Kidney epithelial cell (primary cell): ENCODE results near the gene C16orf54. TPM values are rescaled to one million over a fixed set of nuclear protein-coding genes. Genes with fewer than 3 reads are reported as not detected.
"Not testable (repeated sequence)": the region's sequence is repeated elsewhere in the genome, so short reads cannot be mapped to it uniquely, and the experiment has no call there.

ENCODE experiments used
- DNase-seq: peaks from one replicate; pipeline ENCODE4 v3.0.0-alpha.2; 2010; ENCODE audit warnings: low read depth
- H3K27me3 ChIP-seq: 2 replicates; pipeline ENCODE4 v1.6.0; 2011; ENCODE audit warnings: low read length; ENCODE audit not compliant: control insufficient read depth, insufficient read depth
- H3K36me3 ChIP-seq: 2 replicates; pipeline ENCODE4 v1.5.1; 2011; ENCODE audit warnings: low read length; ENCODE audit not compliant: control insufficient read depth, insufficient read depth
- H3K4me3 ChIP-seq: 2 replicates; pipeline ENCODE4 v1.5.1; 2011; ENCODE audit warnings: low read depth, mild to moderate bottlenecking, control low read depth, low read length
- total RNA-seq: library from RNA; depleted of rRNA; stranded (reverse); fragments of >200 nt; gene quantifications from 2 replicates; pipeline ENCODE4 v1.2.3, GENCODE V29; 2015
- TF ChIP-seq, protein P1 (sequence below): IDR thresholded peaks from 2 replicates; pipeline ENCODE4 v1.5.1; 2011; ENCODE audit warnings: mild to moderate bottlenecking, moderate library complexity, low read length, control low read depth, inconsistent platforms; ENCODE audit not compliant: insufficient read depth, poor library complexity, severe bottlenecking

Gene C16orf54
- total RNA-seq, 1 donor from 2014 or later: not detected

DNA sequence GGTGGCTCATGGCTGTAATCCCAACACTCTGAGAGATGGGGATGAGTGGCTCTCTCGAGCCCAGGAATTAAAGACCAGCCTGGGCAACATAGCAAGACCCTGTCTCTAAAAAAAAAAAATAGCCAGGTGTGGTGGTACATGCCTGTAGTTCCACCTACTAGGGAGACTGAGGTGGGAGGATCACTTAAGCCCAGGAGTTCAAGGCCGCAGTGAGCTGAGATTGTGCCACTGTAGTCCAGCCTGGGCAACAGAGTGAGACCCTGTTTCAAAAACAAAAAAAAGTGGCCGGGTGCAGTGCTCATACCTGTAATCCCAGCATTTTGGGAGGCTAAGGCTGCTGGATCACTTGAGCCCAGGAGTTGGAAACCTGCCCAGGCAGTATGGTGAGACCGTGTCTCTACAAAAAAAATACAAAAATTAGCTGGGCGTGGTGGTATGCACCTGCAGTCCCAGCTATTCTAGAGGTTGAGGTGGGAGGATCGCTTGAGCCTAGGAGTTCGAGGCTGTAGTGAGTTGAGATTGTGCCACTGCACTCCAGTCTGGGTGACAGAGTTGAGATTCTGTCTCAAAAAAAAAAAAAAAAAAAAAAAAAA lies 3.0 kb downstream of the C16orf54 start:
- TF ChIP-seq, protein P1, sequence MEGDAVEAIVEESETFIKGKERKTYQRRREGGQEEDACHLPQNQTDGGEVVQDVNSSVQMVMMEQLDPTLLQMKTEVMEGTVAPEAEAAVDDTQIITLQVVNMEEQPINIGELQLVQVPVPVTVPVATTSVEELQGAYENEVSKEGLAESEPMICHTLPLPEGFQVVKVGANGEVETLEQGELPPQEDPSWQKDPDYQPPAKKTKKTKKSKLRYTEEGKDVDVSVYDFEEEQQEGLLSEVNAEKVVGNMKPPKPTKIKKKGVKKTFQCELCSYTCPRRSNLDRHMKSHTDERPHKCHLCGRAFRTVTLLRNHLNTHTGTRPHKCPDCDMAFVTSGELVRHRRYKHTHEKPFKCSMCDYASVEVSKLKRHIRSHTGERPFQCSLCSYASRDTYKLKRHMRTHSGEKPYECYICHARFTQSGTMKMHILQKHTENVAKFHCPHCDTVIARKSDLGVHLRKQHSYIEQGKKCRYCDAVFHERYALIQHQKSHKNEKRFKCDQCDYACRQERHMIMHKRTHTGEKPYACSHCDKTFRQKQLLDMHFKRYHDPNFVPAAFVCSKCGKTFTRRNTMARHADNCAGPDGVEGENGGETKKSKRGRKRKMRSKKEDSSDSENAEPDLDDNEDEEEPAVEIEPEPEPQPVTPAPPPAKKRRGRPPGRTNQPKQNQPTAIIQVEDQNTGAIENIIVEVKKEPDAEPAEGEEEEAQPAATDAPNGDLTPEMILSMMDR: no peak
- Histone ChIP-seq H3K36me3 (no peaks in the 10 kb centered on the region), H3K4me3 (no peak overlapping the region), H3K27me3 (no peaks in the 10 kb centered on the region)
- no peak for DNase-seq

DNA sequence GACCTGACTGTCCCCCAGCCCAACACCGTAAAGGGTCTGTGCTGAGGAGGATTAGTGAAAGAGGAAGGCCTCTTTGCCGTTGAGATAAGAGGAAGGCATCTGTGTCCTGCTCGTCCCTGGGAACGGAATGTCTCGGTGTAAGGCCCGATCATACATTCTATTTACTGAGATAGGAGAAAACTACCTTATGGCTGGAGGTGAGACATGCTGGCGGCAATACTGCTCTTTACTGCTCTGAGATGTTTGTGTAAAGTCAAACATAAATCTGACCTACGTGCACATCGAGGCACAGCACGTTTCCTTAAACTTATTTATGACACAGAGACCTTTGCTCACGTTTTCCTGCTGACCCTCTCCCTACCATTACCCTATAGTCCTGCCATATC lies 5.2 kb downstream of the C16orf54 start:
- DNase-seq, H3K36me3 ChIP-seq, H3K27me3 ChIP-seq, H3K4me3 ChIP-seq: not testable (repeated sequence)

DNA sequence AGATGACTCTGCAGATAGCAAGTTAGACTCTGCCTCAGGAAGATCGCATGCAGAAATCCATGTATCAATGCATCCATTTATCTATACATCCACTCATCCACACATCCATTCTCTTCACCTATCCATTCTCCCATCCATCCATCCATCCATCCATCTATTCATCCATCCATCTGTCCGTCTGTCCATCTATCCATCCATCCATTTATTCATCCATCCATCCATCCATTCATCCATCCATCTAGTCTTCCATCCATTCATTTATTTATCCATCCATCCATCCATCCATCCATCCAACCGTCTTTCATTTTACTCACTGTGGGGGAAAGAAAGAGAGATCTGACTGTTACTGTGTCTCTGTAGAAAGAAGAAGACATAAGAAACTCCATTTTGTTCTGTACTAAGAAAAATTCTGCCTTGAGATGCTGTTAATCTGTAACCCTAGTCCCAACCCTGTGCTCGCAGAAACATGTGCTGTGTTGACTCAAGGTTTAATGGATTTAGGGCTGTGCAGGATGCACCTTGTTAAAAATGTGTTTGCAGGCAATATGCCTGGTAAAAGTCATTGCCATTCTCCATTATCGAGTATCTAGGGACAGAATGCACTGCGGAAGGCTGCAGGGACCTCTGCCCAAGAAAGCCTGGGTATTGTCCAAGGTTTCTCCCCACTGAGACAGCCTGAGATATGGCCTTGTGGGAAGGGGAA lies 5.7 kb downstream of the C16orf54 start:
- H3K36me3 ChIP-seq, H3K27me3 ChIP-seq, H3K4me3 ChIP-seq, DNase-seq: not testable (repeated sequence)

DNA sequence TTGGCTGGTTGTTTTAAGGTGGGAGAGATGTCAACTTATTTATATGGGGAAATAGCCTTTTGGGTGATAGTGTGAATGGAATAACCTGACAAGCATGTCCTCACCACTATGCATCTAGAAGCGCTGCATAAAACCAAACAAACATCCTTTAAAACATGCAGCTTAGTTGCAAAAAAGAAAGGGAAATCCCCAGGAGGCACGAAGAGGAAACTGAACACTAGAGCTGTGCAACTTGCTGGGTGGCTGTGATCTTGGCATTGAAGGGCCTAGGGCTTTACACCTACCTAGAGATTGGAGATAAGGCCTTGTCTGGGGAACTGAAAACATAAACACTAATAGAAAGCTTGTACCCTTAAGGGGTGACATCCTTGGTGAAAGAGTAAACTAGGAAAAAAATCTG lies 7.3 kb downstream of the C16orf54 start:
- DNase-seq: no peak
- Histone ChIP-seq H3K27me3 (no peaks in the 10 kb centered on the region), H3K4me3 (no peak overlapping the region), H3K36me3 (no peaks in the 10 kb centered on the region)
- TF ChIP-seq, protein P1: no peak

DNA sequence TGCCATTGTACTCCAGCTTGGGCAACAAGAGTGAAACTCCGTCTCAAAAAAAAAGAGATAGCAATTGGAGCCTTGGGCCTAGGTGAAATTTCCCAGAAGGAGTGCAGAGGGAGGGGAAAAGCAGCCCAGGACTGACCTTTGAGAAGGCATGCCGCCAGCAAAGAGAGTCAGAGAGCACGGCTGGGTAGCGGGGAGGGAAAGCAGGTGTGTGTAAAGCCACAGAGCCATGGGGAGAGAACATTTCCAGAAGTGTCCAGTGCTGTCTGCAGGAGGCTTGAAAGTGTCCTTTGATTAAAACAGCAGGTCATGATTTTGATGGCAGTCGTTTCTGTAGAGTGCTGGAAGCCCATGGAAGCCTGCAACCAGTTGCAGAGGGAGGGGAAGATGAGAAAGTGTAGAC lies 8.1 kb downstream of the C16orf54 start:
- TF ChIP-seq, protein P1: no peak
- Histone ChIP-seq H3K36me3 (no peaks in the 10 kb centered on the region), H3K27me3 (no peaks in the 10 kb centered on the region), H3K4me3 (no peak overlapping the region)
- no peak for DNase-seq

DNA sequence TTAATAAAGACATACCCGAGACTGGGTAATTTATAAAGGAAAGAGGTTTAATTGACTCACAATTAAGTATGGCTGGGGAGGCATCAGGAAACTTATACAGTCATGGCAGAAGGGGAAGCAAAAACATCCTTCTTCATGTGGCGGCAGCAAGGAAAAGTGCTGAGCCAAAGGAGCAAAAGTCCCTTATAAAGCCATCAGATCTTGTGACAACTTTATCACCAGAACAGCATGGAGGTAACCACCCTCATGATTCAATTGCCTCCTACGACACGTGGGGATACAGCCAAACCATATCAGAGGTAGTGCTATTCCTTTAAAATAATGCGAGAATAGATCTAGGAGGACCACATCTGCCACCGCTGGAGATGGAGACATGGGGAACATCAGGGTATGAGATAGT lies 9.0 kb downstream of the C16orf54 start:
- no peak for DNase-seq
- H3K36me3 ChIP-seq: no peaks in the 10 kb centered on the region
- TF ChIP-seq, protein P1: no peak

DNA sequence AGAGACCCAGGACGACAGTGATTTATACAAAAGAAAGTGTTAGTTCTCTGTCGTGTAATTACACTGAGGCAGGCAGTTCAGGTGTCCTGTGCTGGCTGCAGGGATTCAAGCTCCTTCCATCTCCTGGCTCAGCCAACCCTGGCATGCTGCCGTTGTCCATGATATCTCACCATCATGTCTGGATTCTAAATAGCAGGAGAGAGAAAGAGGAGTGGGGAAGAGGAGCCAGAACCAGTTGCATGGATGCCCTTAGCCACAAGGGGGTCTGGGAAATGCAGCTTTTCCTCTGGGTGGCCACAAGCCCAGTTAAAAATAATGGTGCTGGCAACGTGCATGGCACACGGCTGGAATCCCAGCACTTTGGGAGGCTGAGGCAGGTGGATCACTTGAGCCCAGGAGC lies 9.7 kb downstream of the C16orf54 start:
- DNase-seq: no peak
- Histone ChIP-seq H3K36me3 (no peaks in the 10 kb centered on the region), H3K4me3 (no peak overlapping the region), H3K27me3 (peaks cover 2% of the 10 kb centered on the region)
- TF ChIP-seq, protein P1: no peak

More for the DNA sequence above, 9.0 kb downstream of the C16orf54 start:
- no peak overlapping the region for H3K4me3 ChIP-seq
- peaks cover 2% of the 10 kb centered on the region for H3K27me3 ChIP-seq
